Endothelial cell of umbilical vein (primary cell): ENCODE results near the gene CYP46A1.

Experiments used
- EZH2 ChIP-seq: IDR thresholded peaks from 2 replicates; pipeline ENCODE4 v1.6.1; 2012; ENCODE audit warnings: borderline replicate concordance, low read depth, mild to moderate bottlenecking, moderate library complexity, low read length, inconsistent platforms; ENCODE audit not compliant: severe bottlenecking
- FOS ChIP-seq: IDR thresholded peaks from 2 replicates; pipeline ENCODE4 v1.6.1; 2011; ENCODE audit warnings: mild to moderate bottlenecking, low read length, moderate library complexity, borderline replicate concordance; ENCODE audit not compliant: insufficient read depth
- MYC ChIP-seq: IDR thresholded peaks from one replicate; pipeline ENCODE4 v1.6.1; 2011; ENCODE audit warnings: mild to moderate bottlenecking, low read depth, low read length
- POLR2A ChIP-seq: IDR thresholded peaks from 2 replicates; pipeline ENCODE4 v1.6.1; 2012; ENCODE audit warnings: low read depth, mild to moderate bottlenecking, control low read depth, low read length
- TF ChIP-seq, protein P1 (sequence below), 2 donors: IDR thresholded peaks; 1 replicate in 1 of 2; 2 replicates in 1 of 2; pipeline ENCODE4 v1.5.1; 2011; ENCODE audit warnings: low read length in 2 of 2, mild to moderate bottlenecking in 2 of 2, moderate library complexity in 2 of 2, control low read depth in 1 of 2, inconsistent platforms in 1 of 2, low read depth in 1 of 2; ENCODE audit not compliant: insufficient read depth in 1 of 2; ENCODE audit errors: extremely low read depth in 1 of 2
- TF ChIP-seq, protein P2 (sequence below): IDR thresholded peaks from 2 replicates; pipeline ENCODE4 v1.6.1; 2011; ENCODE audit not compliant: insufficient read depth, insufficient read length

DNA sequence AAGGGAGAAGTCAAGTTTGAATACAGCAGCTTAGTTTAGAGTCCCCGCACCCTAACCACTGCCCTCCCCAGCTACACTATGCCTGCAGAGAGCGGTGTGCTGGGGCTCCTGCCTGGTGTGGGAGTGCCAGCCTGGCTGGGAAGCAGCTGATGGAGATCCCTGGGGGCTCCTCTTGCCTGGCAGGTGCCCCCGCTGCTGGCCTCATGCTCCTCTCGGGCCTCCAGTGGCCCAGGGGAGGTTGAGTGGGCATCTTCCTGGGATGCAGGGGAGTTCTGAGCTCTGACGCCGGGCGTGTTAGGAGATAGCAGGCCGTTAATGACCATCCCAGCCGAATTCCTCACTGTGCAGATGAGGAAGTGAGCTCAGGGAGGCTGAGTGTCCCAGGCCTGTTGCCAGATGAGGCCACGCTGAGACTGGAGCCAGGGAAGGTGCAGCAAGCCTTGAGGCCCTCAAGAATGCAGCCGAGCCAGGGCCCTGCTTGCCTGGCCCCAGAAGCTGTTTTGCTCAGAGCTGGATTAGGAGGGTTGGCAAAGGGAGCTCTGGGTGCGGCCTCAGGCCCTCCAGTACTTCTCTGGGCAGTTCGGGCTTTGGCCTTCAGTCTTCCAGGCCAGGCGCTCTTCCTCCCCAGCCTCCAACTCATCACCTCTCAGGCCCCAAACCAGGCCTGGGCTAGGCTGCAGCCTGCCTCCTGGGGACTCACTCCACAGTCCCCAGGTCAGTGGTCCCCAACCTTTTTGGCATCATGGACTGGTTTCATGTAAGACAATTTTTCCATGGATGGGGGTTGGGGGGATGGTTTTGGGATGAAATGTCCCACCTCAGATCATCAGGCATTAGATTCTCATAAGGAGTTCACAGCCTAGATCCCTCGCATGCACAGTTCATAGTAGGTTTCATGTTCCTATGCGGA is 6.6 kb upstream of the CYP46A1 start:
- TF ChIP-seq, protein P1, sequence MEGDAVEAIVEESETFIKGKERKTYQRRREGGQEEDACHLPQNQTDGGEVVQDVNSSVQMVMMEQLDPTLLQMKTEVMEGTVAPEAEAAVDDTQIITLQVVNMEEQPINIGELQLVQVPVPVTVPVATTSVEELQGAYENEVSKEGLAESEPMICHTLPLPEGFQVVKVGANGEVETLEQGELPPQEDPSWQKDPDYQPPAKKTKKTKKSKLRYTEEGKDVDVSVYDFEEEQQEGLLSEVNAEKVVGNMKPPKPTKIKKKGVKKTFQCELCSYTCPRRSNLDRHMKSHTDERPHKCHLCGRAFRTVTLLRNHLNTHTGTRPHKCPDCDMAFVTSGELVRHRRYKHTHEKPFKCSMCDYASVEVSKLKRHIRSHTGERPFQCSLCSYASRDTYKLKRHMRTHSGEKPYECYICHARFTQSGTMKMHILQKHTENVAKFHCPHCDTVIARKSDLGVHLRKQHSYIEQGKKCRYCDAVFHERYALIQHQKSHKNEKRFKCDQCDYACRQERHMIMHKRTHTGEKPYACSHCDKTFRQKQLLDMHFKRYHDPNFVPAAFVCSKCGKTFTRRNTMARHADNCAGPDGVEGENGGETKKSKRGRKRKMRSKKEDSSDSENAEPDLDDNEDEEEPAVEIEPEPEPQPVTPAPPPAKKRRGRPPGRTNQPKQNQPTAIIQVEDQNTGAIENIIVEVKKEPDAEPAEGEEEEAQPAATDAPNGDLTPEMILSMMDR (IDR thresholded peaks at IDR 0.05; ENCODE audit: extremely low read depth in 1 of 2, insufficient read depth in 1 of 2, low read depth in 1 of 2, low read length in 2 of 2): no peak
- TF ChIP-seq, protein P2, sequence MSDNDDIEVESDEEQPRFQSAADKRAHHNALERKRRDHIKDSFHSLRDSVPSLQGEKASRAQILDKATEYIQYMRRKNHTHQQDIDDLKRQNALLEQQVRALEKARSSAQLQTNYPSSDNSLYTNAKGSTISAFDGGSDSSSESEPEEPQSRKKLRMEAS: no peak
- TF ChIP-seq FOS: no peak
- TF ChIP-seq POLR2A: no peak
- no peak for TF ChIP-seq MYC
- TF ChIP-seq EZH2: no peak
